Measurements from ENCODE around the gene PCGF1. TPM values are rescaled to one million over a fixed set of nuclear protein-coding genes. Genes with fewer than 3 reads are reported as not detected.

The PCGF1 gene
- total and polyA plus RNA-seq, 2 of the 8 experiments (the other 6 are each of a cell fraction or from before 2014, with no cell fraction given) = 10.0 to 23.7 TPM

- Histone ChIP-seq H3K18ac (ENCODE audit: extremely low read depth, low read length) (no peak overlapping the region), H3K27ac (ENCODE audit: low read depth, low read length) (no peak overlapping the region), H2BK5ac (ENCODE audit: low read depth, low read length) (no peak overlapping the region), H3K79me2 (ENCODE audit: control insufficient read depth in 1 of 2, insufficient read depth in 2 of 2, low read length in 2 of 2) (no peaks in the 10 kb centered on the region), H4K91ac (replicated peaks; ENCODE audit: insufficient read length, low read length) (no peak overlapping the region), H4K20me1 (replicated peaks in 1 of 2; ENCODE audit: control insufficient read depth in 1 of 2, insufficient read depth in 2 of 2, low read length in 2 of 2) (no peaks in the 10 kb centered on the region), H3K36me3 (ENCODE audit: control insufficient read depth in 2 of 4, insufficient read depth in 4 of 4, low read length in 3 of 4) (peaks cover 0 to 4% (median 2%) of the 10 kb centered on the region in 4 experiments; a peak in 5 of 8 replicates), H3K4me1 (replicated peaks in 1 of 4; ENCODE audit: control insufficient read depth in 3 of 4, insufficient read depth in 4 of 4, low read length in 3 of 4) (peaks cover 0 to 3% (median 2%) of the 10 kb centered on the region in 4 experiments; a peak in 3 of 7 replicates), H3K9ac (replicated peaks in 1 of 4; ENCODE audit: extremely low read depth in 1 of 4, low read depth in 3 of 4, low read length in 3 of 4) (peak overlapping the region in 3 of 4 experiments; percentile 6 to 77 (median 68); a peak in 4 of 7 replicates), H2BK12ac (ENCODE audit: low read depth, low read length) (no peak overlapping the region), H2AFZ (ENCODE audit: low read length) (no peak overlapping the region), H2AK5ac (ENCODE audit: low read depth, low read length) (no peak overlapping the region), H2BK120ac (replicated peaks; ENCODE audit: low read depth, low read length) (no peak overlapping the region), H3K4me3 (ENCODE audit: extremely low read depth in 1 of 4, insufficient read depth in 2 of 4, low read depth in 3 of 4, low read length in 4 of 4) (peak overlapping the region; percentile 77 to 95 (median 87)), H3K23me2 (ENCODE audit: low read depth, low read length) (peaks cover 11% of the 10 kb centered on the region), H3K27me3 (replicated peaks in 1 of 4; ENCODE audit: control insufficient read depth in 3 of 4, extremely low read depth in 1 of 4, insufficient read depth in 3 of 4, low read length in 3 of 4) (no peaks in the 10 kb centered on the region), H3K14ac (ENCODE audit: insufficient read length) (no peak overlapping the region), H3K23ac (ENCODE audit: insufficient read length) (no peak overlapping the region), H3K4me2 (ENCODE audit: insufficient read depth in 1 of 2, low read depth in 2 of 2, low read length in 2 of 2) (peak overlapping the region; percentile 97 to 98), H4K8ac (ENCODE audit: extremely low read depth, insufficient read depth, low read length) (peak overlapping the region; percentile 94; the same call in 1 of the 2 replicates), H3K9me3 (ENCODE audit: insufficient read depth in 2 of 2, low read depth in 1 of 2, low read length in 1 of 2) (no peaks in the 10 kb centered on the region), H2BK20ac (ENCODE audit: low read length) (no peak overlapping the region), H2BK15ac (ENCODE audit: low read length) (no peak overlapping the region), H3K4ac (replicated peaks; ENCODE audit: insufficient read length, low read depth, low read length) (no peak overlapping the region), H3K56ac (replicated peaks; ENCODE audit: insufficient read length, low read depth, low read length) (no peak overlapping the region), H3K79me1 (ENCODE audit: low read depth, low read length) (no peaks in the 10 kb centered on the region), H4K5ac (ENCODE audit: insufficient read length, low read depth, low read length) (peak overlapping the region; percentile 86)
- FAIRE-seq (no peak), DNase-seq (ENCODE audit: low read depth in 1 of 2, low spot score in 2 of 2) (no peak)
- WGBS, 2 experiments (ENCODE audit: extremely low coverage in 1 of 2, insufficient coverage in 1 of 2, insufficient read length in 1 of 2, insufficient replicate concordance in 2 of 2, low coverage in 1 of 2, low lambda C conversion rate in 2 of 2, missing lambda C conversion rate in 1 of 2) = 69% methylated on average over 16 of the region's 16 CpGs; no CpG with 5 or more reads in 1 of the 2 experiments
- POLR2A ChIA-PET (ENCODE audit: partially characterized antibody) = interaction anchor here (1.0 to 5.2 kb wide), 4 partner anchors 10 to 82 kb away, joined by 3 to 89 read pairs (median 24); partner anchors contain the start of genes CCDC142, INO80B, LOXL3 and TTC31
- CTCF ChIA-PET (ENCODE audit: partially characterized antibody) = interaction anchor here (1.0 to 5.7 kb wide), 4 partner anchors 7 to 117 kb away, joined by 3 to 42 read pairs (median 21); partner anchors contain the start of genes CCDC142 and TTC31
- no peak for TF ChIP-seq POLR2A (IDR thresholded peaks at IDR 0.05; ENCODE audit: control extremely low read depth in 1 of 2, low read depth in 2 of 2, low read length in 2 of 2)
- no peak for TF ChIP-seq RFX5 (IDR thresholded peaks at IDR 0.05; ENCODE audit: borderline replicate concordance, low read depth, low read length)
- no peak for TF ChIP-seq JUND (IDR thresholded peaks at IDR 0.05; ENCODE audit: low read length)
- TF ChIP-seq, protein P1, sequence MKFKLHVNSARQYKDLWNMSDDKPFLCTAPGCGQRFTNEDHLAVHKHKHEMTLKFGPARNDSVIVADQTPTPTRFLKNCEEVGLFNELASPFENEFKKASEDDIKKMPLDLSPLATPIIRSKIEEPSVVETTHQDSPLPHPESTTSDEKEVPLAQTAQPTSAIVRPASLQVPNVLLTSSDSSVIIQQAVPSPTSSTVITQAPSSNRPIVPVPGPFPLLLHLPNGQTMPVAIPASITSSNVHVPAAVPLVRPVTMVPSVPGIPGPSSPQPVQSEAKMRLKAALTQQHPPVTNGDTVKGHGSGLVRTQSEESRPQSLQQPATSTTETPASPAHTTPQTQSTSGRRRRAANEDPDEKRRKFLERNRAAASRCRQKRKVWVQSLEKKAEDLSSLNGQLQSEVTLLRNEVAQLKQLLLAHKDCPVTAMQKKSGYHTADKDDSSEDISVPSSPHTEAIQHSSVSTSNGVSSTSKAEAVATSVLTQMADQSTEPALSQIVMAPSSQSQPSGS (IDR thresholded peaks at IDR 0.05; ENCODE audit: low read length) = no peak
- TF ChIP-seq GABPA (IDR thresholded peaks at IDR 0.05; ENCODE audit: borderline replicate concordance, insufficient read depth, low read length) = no peak
- TF ChIP-seq SIX5 (IDR thresholded peaks at IDR 0.05; ENCODE audit: low read depth, low read length) = no peak
- TF ChIP-seq BCL11A (IDR thresholded peaks at IDR 0.05; ENCODE audit: low read depth in 2 of 2, low read length in 2 of 2) = no peak
- TF ChIP-seq TAF7 (optimal IDR thresholded peaks at IDR 0.05; ENCODE audit: borderline replicate concordance, low read depth, low read length) = no peak
- no peak for TF ChIP-seq RAD21 (IDR thresholded peaks at IDR 0.05 in 1 of 2, conservative IDR thresholded peaks at IDR 0.05 in 1 of 2; ENCODE audit: low read depth in 2 of 2, low read length in 2 of 2)
- no peak for TF ChIP-seq FOSL1 (IDR thresholded peaks at IDR 0.05; ENCODE audit: insufficient read depth, low read depth, low read length)
These were observed 36.0 kb downstream of the PCGF1 start for GRCh38 chr2:74471332-74472065.
